AG04450 (cell line): ENCODE data around the gene SPTBN4. TPM values are rescaled to one million over a fixed set of nuclear protein-coding genes. Genes with fewer than 3 reads are reported as not detected.

Experiments
- CTCF ChIA-PET: fragments of 300-600, 350-600 bp; formaldehyde crosslinking; extraction: SDS; loops from one replicate; lab custom pipeline; 2022; ENCODE audit warnings: antibody characterized with exemption, inconsistent platforms; lab: Charles Lee
- POLR2A ChIA-PET: fragments of 350-600 bp; formaldehyde crosslinking; extraction: SDS; loops from one replicate; lab custom pipeline; 2021; ENCODE audit warnings: antibody characterized with exemption, inconsistent platforms; lab: Yijun Ruan, JAX
- DNase-seq: peaks from one replicate; pipeline ENCODE4 v3.0.0-alpha.2; 2011; ENCODE audit warnings: low read depth, low spot score
- H3K27ac ChIP-seq: one replicate; pipeline ENCODE4 v1.5.1; 2012; ENCODE audit warnings: low read depth, low read length, control low read depth
- H3K27me3 ChIP-seq: one replicate; pipeline ENCODE4 v1.6.0; 2012; ENCODE audit warnings: low read length; ENCODE audit not compliant: control insufficient read depth, insufficient read depth
- H3K4me3 ChIP-seq: 2 replicates; pipeline ENCODE4 v1.5.1; 2011; ENCODE audit warnings: mild to moderate bottlenecking, low read depth, low read length, control low read depth
- H3K9me3 ChIP-seq: 2 replicates; pipeline ENCODE4 v1.5.1; 2012; ENCODE audit warnings: low read length; ENCODE audit not compliant: control insufficient read depth, insufficient read depth
- CTCF ChIP-seq: IDR thresholded peaks from 2 replicates; pipeline ENCODE4 v1.5.1; 2011; ENCODE audit warnings: low read depth, low read length, control low read depth, inconsistent platforms
- polyA plus RNA-seq: library from polyadenylated mRNA; depleted of rRNA; stranded (reverse); fragments of >200 nt; gene quantifications from 2 replicates; pipeline ENCODE4 v1.2.3, GENCODE V29; 2011

SPTBN4 gene
- polyA plus RNA-seq, 1 experiment, result 1.3 TPM

GRCh38 chr19:40445780-40446262 is 21.0 kb upstream of the SPTBN4 start:
- POLR2A ChIA-PET, result no interaction called here
- DNase-seq, result no peak
- H3K27me3 ChIP-seq, result no peaks in the 10 kb centered on the region
- CTCF ChIA-PET, result no interaction called here
- no peaks in the 10 kb centered on the region for H3K9me3 ChIP-seq
- no peak overlapping the region for H3K27ac ChIP-seq
- no peak overlapping the region for H3K4me3 ChIP-seq
- TF ChIP-seq CTCF, result no peak

- H3K27me3 ChIP-seq, result no peaks in the 10 kb centered on the region
- CTCF ChIA-PET, result no interaction called here
- no peak for TF ChIP-seq CTCF
- no peaks in the 10 kb centered on the region for H3K9me3 ChIP-seq
- H3K4me3 ChIP-seq, result no peak overlapping the region
- POLR2A ChIA-PET, result no interaction called here
- H3K27ac ChIP-seq, result no peak overlapping the region
- no peak for DNase-seq
Measured at GRCh38 chr19:40446263-40446784, 20.5 kb upstream of the SPTBN4 start.

- Histone ChIP-seq H3K27me3 (no peaks in the 10 kb centered on the region), H3K27ac (no peak overlapping the region), H3K9me3 (no peaks in the 10 kb centered on the region), H3K4me3 (no peak overlapping the region)
- ChIA-PET CTCF (interaction anchor here (1.2 to 1.4 kb wide), 2 partner anchors 14 to 29 kb away, joined by 3 read pairs; no protein-coding TSS in a partner anchor), POLR2A (no interaction called here)
- no peak for DNase-seq
- TF ChIP-seq CTCF, result no peak
Measured at GRCh38 chr19:40449506-40449905, 17.3 kb upstream of the SPTBN4 start.

- TF ChIP-seq CTCF, result no peak
- POLR2A ChIA-PET, result no interaction called here
- no peaks in the 10 kb centered on the region for H3K27me3 ChIP-seq
- H3K9me3 ChIP-seq, result no peaks in the 10 kb centered on the region
- no peak overlapping the region for H3K27ac ChIP-seq
- no peak for DNase-seq
- H3K4me3 ChIP-seq, result no peak overlapping the region
- CTCF ChIA-PET, result interaction anchor here (0.8 kb wide), 1 partner anchor 14 kb away, joined by 4 read pairs; no protein-coding TSS in a partner anchor
Measured at GRCh38 chr19:40450664-40451063, 16.1 kb upstream of the SPTBN4 start.

GRCh38 chr19:40452016-40452415 is 14.8 kb upstream of the SPTBN4 start:
- POLR2A ChIA-PET, result interaction anchor here (0.6 to 1.3 kb wide), 3 partner anchors 9 to 26 kb away, joined by 3 to 9 read pairs (median 6); no protein-coding TSS in a partner anchor
- CTCF ChIA-PET, result interaction anchor here (0.7 to 6.3 kb wide), 2 partner anchors 13 to 58 kb away, joined by 3 to 49 read pairs; partner anchors contain the start of gene BLVRB
- Histone ChIP-seq H3K9me3 (no peaks in the 10 kb centered on the region), H3K4me3 (no peak overlapping the region), H3K27me3 (no peaks in the 10 kb centered on the region), H3K27ac (no peak overlapping the region)
- TF ChIP-seq CTCF, result no peak
- DNase-seq, result no peak
